GM21723 (cell line): ENCODE results near the gene CDC37L1.
A peak's percentile ranks its signal among the peaks of the same experiment; 100 is the strongest.

Experiments used
- ATAC-seq: cut with Tn5 transposase; IDR thresholded peaks from one replicate; pipeline ENCODE4 v1.9.1; 2021; ENCODE audit warnings: mild to moderate bottlenecking, moderate library complexity; ENCODE audit not compliant: unreplicated experiment

CDC37L1 gene

DNA sequence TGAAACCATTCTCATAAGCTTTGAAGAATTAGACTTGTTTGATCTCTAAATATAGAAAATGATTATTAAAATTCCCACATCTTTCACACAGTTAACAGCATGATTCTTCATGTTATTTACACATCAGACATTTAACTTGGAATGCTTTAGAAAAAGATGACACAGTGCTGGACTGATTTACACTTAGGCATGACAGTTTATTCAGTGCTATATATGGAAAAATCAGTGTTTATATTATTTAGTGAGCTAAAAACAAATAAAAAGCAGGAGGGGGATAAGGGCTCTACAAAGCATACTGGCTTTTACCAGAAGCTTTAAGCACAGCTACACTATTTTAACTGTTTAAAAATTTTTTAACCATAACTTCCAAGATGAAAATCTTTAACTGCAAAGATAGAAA lies 30.0 kb downstream of the CDC37L1 start:
- ATAC-seq = no peak

DNA sequence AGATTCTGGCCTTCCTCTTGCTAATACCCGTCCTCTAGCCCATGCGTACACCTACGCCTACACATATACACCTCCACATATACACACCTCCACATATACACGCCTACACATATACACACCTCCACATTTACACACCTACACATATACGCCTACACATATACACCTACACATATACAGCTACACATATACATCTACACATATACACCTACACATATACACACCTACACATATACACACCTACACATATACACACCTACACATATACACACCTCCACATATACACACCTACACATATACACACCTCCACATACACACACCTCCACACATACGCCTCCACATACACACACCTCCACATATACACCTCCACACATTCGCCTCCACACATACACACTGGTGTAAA lies 34.5 kb downstream of the CDC37L1 start:
- ATAC-seq = no peak

DNA sequence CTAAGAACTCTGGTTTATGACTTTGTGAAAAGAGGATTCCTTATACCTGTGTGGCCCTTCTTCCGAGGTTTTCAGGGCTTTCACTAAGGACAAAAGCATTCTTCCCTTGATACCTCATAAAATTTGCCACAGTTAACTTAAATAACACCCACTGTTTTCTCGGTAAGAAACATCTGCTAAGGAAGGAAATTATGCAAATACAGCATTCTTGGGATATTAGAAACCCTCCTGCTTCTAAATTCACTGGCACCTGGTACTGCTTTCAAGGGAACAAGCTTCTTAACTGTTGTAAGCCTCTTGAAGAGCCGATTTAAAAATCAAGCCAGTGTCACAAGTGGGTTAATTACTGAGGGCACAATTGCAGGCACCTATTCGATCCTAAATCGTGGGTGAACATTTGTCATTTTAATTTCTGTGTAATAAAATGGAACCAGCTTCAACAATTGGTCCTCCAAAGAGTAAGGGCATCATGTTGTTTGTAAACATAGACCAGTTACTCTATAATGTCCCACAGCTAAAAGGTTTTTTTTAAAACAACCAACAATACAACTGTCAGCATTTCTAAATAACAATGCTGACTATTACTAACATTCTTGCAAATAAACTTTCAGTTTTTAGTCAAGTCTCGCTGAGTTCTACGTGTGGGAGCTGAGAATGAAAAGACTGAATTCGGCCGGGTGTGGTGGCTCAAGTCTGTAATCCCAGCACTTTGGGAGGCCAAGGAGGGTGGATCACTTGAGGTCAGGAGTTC lies 35.1 kb downstream of the CDC37L1 start:
- ATAC-seq = no peak

DNA sequence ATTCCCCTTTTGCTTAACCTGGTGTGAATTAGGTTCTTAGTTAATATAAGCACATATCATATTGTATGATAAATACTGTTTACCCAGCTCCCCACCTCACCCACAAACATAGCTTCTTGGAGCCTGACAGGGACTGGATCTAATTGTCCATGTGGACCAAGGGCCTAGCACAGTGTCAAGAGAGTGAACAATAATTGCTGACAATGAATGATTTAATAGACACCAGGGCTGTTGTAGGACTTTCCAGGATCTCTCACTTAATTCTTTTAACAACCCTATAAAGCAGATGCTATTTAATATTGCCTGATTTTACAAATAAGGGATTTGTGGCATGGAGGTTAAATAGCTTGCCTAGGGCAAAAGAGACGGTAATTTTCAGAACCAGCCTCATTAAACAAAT lies 36.8 kb downstream of the CDC37L1 start:
- no peak for ATAC-seq

DNA sequence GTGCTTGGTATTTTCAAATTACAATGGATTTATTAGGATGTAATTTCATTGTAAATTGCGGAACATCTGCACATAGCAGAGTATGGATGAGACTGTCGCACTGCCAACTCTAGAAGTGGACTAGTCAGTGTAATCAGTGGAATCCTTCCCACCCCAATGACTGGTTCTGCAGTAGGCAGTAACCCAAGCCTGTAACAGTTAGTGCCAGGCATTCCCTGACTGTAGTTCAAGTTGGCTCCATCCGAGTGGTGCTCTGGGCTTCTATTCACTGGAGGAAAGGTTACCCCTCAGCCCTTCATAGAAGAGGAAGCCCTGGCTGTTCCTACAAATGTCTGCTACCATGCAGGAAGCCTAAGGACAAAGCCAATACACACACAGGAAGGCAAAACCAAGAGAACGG lies 38.4 kb downstream of the CDC37L1 start:
- ATAC-seq = no peak

- ATAC-seq = no peak
Observed at GRCh38 chr9:4718911-4719310, 39.5 kb downstream of the CDC37L1 start.

- no peak for ATAC-seq
Observed at GRCh38 chr9:4721736-4722135, 42.4 kb downstream of the CDC37L1 start.

GRCh38 chr9:4725706-4726442 lies 46.5 kb downstream of the CDC37L1 start:
- no peak for ATAC-seq

DNA sequence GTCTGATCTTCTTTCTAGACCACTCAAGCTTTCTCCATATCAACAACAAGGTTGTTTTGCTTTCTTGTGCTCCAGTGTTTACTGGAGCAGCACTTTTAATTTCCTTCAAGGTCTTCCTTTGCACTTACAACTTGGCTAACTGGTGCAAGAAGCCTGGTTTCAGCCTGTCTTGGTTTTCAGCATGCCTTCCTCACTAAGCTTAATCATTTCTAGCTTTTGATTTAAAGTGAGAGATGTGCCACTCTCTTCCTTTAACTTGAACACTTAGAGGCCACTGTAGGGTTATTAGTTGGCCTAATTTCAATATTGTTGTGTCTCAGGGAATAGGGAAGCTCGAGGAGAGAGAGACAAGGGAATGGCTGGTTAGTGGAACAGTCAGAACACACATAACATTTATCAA lies 48.2 kb downstream of the CDC37L1 start:
- no peak for ATAC-seq

GRCh38 chr9:4732890-4733289 lies 53.5 kb downstream of the CDC37L1 start:
- ATAC-seq = no peak

DNA sequence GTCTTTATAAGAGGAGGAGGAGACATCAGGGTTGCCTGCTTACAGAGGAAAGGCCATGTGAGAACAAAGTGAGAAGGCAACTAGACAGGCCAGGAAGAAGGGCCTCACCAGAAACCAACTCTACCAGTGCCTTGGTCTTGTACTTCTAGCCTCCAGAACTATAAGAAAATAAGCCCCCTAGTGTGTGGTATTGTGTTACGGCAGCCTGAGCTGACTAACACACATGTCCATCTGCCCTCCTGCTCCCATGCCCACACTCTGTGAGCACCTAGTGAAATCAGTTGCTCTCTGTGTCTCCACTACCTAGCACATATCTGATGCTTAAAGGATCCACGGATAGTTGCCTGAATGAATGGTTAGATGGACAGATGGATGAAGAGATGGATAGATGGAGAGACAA lies 54.8 kb downstream of the CDC37L1 start:
- no peak for ATAC-seq

- no peak for ATAC-seq
Observed at GRCh38 chr9:4738866-4739586, 59.7 kb downstream of the CDC37L1 start.

DNA sequence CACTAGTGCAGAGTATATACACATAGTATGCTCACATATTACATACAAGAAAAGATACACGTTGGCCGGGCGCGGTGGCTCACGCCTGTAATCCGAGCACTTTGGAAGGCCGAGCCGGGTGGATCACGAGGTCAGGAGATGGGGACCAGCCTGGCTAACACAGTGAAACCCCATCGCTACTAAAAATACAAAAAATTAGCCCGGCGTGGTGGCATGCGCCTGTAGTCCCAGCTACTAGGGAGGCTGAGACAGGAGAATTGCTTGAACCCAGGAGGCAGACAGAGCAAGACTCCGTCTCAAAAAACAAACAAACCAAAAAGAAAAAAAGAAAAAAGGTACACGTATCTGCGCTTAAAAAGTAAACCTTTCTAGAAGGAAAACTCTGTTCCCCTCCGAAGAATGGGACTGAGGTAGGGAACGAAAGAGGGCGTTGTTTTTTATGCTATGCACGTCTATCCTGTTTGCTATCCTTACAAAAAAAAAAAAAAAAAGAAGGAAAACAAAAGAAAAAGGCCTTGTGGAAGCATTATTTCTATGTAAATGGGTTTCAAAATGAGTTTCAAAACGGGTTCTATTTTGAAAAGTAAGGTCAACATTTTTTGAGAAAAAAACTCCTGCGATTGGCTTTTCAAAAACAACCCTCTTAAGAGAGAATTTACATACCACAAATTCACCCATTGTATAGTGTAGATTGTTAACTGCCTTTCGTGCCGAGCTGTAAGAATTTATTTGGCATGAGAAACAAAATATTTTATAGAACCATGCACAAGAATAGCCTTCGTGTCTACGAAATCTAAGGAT lies 60.4 kb downstream of the CDC37L1 start:
- ATAC-seq = no peak

DNA sequence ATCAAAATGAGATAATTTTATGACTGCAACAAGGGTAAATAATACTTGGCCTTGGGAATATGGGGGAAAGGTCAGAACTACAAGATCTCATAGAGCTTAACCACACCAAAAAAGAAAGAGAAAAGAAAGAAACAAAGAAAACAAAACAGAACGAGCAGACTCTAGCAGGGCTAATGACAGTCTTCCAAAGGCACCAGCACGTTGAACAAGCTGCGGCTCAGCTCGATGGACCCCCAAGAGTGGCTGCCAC lies 60.9 kb downstream of the CDC37L1 start:
- no peak for ATAC-seq

DNA sequence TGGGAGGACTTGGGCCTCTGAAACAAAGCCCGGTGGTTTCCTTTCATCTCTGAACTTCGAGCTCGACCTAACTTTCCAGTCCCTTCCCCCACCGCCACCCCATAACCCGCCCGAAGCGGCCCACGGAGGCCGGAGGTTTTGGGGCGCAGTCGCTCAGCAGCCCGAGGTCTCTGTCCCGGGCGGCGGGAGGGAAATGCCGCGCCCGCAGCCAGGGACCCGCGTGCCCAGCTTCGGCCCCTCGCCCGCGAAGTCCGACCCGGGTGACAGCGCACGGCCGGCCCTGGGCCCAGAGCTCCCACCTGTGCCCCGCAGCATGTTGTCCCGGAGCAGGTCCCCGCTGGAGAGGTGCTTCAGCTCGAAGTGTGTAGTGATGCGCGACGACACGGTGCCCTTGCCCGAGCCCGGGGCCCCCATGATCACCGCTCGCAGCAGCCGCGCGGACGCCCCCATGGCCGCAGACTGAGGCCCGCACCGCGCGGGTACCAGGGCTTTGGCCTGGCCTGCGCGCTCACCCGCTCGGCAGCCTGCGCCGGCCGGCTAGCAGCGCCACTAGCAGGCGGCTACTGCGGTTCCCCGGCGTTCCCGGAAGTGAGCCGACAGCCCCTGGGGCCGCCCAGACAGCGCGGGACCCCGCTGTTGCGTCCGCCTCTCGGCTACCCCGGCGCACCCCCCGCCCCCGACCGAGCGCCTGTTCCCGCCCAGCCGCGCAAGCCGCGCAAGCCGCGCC lies 61.4 kb downstream of the CDC37L1 start, which contains the start of gene AK3:
Gene AK3 (minus strand): TSS at position 565 of the 727 bp plus-strand sequence. CDS start 115 bp downstream, at position 450.
- peak; percentile 88 for ATAC-seq

GRCh38 chr9:4741365-4742089 lies 62.2 kb downstream of the CDC37L1 start:
- peak; percentile 7 for ATAC-seq

GRCh38 chr9:4742246-4742645 lies 62.9 kb downstream of the CDC37L1 start:
- no peak for ATAC-seq

DNA sequence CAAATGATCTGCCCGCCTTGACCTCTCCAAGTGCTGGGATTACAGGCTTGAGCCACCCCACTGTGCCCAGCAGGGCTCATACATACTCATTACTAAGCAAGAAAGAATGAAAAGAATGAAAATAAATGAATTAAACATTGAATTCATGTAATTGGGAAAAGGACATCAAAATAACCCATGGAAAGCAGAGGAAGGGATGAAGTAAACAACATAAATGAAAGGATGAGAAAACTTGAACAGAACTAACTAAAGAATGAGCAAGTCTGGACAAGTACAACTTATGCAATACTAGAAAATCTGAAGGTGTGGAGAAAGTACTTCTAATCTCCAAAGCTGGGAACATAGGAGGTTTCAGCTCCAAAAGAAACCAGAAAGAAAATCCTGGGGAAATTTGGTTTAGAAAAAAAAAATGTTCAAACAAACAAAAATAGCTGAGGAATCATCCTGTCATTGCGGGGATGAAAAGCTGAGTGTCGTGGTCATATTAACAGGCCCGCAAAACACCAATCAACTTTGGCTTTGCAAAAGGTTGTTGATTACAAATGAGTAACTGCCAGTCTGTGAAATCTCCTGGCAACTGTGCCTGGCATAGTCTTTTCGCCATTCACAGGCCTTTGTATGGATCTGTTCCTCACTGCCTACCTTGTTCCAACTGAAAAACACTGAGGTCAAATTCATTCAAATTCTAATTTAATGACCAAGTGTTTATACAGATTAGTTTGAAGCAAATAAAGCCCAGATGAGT lies 63.9 kb downstream of the CDC37L1 start:
- ATAC-seq = no peak
